T follicular helper cell (primary cell): ENCODE results near the gene TSSK3.

ENCODE experiments used
- DNase-seq: peaks from one replicate; pipeline ENCODE4 v3.0.0-alpha.2; 2020; ENCODE audit warnings: low read depth

TSSK3 gene

DNA sequence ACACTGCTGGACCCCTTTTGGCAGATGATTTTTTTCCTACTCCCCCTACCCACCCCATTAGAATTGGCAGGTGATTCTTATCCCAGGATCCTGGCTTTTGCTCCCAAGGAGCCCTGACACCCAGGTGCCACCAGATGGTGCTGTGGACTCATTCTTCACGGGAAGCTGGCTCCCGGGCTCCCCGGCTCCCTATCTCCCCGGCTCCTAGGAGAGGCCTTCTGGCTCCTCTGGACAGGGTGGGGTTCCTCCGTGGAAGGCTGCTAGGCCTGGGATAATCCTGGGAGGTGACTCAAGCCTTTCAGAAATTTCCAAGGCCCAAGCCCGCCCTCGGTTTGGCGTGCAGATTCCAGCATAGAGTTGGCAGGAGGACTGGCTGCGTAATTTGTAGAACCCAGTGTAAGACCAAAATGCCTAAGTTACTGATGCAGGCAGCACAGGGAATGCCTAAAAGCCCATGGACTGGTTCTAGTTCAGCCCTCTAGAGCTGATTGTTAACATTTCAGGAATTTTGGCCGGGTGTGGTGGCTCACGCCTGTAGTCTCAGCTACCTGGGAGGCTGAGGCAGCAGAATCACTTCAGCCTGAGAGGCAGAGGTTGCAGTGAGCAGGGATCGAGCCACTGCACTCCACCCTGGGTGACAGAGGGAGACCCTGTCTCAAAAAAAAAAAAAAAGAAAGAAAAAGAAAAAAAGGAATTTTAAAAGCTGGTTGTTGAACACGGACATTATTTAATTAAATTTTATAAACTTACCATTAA lies 38.7 kb downstream of the TSSK3 start:
- peak; percentile 33 for DNase-seq

- no peak for DNase-seq
Measured at GRCh38 chr1:32404946-32405345, 42.6 kb downstream of the TSSK3 start.

GRCh38 chr1:32405672-32406467 lies 43.5 kb downstream of the TSSK3 start:
- no peak for DNase-seq

- DNase-seq = no peak
Measured at GRCh38 chr1:32406629-32407111, 44.3 kb downstream of the TSSK3 start.

- no peak for DNase-seq
Measured at GRCh38 chr1:32411261-32411660, 48.9 kb downstream of the TSSK3 start.

- peak; percentile 64 for DNase-seq
Measured at GRCh38 chr1:32413507-32414185, 51.3 kb downstream of the TSSK3 start.
